Parathyroid adenoma (tissue), 2 donors: ENCODE data around the gene HSPBAP1.

ENCODE experiments used
- H2AFZ ChIP-seq: fragments of 300-600 bp; sonication (generic); one replicate; pipeline ENCODE4 v1.7.0; 2017; ENCODE audit warnings: antibody characterized with exemption, mild to moderate bottlenecking
- H3K27ac ChIP-seq: fragments of 300-600 bp; sonication (generic); one replicate; pipeline ENCODE4 v1.7.0; 2017
- H3K27me3 ChIP-seq: fragments of 300-600 bp; sonication (generic); one replicate; pipeline ENCODE4 v1.7.0; 2017; ENCODE audit warnings: low read length; ENCODE audit not compliant: control insufficient read depth, insufficient read depth
- H3K36me3 ChIP-seq: fragments of 300-600 bp; sonication (generic); one replicate; pipeline ENCODE4 v1.7.0; 2017; ENCODE audit warnings: low read length; ENCODE audit not compliant: control insufficient read depth, insufficient read depth
- H3K4me1 ChIP-seq: fragments of 300-600 bp; sonication (generic); one replicate; pipeline ENCODE4 v1.7.0; 2017; ENCODE audit warnings: control low read depth
- H3K4me2 ChIP-seq: fragments of 300-600 bp; sonication (generic); one replicate; pipeline ENCODE4 v1.7.0; 2017; ENCODE audit warnings: low read length
- H3K4me3 ChIP-seq: fragments of 300-600 bp; sonication (generic); one replicate; pipeline ENCODE4 v1.7.0; 2017; ENCODE audit warnings: low read depth, low read length
- H3K79me2 ChIP-seq: fragments of 300-600 bp; sonication (generic); one replicate; pipeline ENCODE4 v1.7.0; 2017; ENCODE audit warnings: control low read depth
- H3K9ac ChIP-seq: fragments of 300-600 bp; sonication (generic); one replicate; pipeline ENCODE4 v1.7.0; 2017; ENCODE audit warnings: mild to moderate bottlenecking
- H3K9me3 ChIP-seq: fragments of 300-600 bp; sonication (generic); one replicate; pipeline ENCODE4 v1.7.0; 2017; ENCODE audit warnings: low read length; ENCODE audit not compliant: control insufficient read depth
- TF ChIP-seq, protein P1 (sequence below): fragments of 300-600 bp; sonication (generic); IDR thresholded peaks from one replicate; pipeline ENCODE4 v1.7.0; 2017; ENCODE audit warnings: antibody characterized with exemption, mild to moderate bottlenecking
- donor health status: primary hyperparathyroidism.

Gene HSPBAP1

DNA sequence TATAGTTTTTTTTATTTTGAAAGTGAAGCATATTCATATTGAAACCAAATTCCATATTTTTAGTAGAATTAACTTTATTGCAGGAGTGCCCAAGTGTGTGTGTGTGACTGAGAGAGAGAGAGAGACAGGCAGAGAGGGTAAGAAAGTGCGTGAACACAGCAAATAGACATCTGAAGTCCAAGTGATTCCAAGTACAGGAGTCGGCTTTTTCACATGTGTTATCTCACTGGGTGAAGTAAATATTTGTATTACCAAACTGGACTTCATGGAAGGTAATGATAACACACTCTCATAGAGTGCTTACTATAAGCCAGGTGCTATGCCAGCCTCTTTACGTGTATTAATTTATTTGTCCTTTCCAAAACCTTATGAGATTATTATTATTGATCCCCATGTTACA, 101.0 kb downstream of the HSPBAP1 start:
- Histone ChIP-seq H3K27me3 (no peaks in the 10 kb centered on the region), H3K36me3 (no peaks in the 10 kb centered on the region), H3K9ac (no peak overlapping the region), H3K27ac (no peak overlapping the region), H3K9me3 (no peaks in the 10 kb centered on the region), H3K4me1 (no peaks in the 10 kb centered on the region), H3K4me3 (no peak overlapping the region), H3K79me2 (no peaks in the 10 kb centered on the region), H2AFZ (no peak overlapping the region), H3K4me2 (no peak overlapping the region)
- TF ChIP-seq, protein P1, sequence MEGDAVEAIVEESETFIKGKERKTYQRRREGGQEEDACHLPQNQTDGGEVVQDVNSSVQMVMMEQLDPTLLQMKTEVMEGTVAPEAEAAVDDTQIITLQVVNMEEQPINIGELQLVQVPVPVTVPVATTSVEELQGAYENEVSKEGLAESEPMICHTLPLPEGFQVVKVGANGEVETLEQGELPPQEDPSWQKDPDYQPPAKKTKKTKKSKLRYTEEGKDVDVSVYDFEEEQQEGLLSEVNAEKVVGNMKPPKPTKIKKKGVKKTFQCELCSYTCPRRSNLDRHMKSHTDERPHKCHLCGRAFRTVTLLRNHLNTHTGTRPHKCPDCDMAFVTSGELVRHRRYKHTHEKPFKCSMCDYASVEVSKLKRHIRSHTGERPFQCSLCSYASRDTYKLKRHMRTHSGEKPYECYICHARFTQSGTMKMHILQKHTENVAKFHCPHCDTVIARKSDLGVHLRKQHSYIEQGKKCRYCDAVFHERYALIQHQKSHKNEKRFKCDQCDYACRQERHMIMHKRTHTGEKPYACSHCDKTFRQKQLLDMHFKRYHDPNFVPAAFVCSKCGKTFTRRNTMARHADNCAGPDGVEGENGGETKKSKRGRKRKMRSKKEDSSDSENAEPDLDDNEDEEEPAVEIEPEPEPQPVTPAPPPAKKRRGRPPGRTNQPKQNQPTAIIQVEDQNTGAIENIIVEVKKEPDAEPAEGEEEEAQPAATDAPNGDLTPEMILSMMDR: no peak

DNA sequence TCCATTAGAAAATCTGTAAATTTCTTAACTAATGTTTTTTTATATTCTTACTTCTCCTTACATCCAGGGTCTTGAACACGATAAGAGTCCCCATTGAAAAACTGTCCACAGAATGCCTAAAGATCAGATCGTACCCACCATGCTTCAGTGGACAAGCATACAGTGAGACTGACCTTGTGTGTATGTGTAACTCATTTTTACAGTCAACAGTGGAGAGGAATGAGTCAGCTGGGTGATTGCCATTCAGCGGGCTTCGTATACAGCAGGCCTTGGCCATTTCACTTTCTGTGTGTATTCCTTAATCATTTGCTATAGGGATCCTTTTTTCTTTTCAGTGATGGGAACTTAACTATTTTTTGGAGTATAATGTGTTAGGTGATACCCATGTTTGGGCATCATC, 102.4 kb downstream of the HSPBAP1 start:
- Histone ChIP-seq H3K36me3 (no peaks in the 10 kb centered on the region), H3K79me2 (no peaks in the 10 kb centered on the region), H2AFZ (no peak overlapping the region), H3K4me3 (no peak overlapping the region), H3K4me2 (no peak overlapping the region), H3K9ac (no peak overlapping the region), H3K27ac (no peak overlapping the region), H3K27me3 (no peaks in the 10 kb centered on the region), H3K4me1 (no peaks in the 10 kb centered on the region), H3K9me3 (no peaks in the 10 kb centered on the region)
- TF ChIP-seq, protein P1: no peak

DNA sequence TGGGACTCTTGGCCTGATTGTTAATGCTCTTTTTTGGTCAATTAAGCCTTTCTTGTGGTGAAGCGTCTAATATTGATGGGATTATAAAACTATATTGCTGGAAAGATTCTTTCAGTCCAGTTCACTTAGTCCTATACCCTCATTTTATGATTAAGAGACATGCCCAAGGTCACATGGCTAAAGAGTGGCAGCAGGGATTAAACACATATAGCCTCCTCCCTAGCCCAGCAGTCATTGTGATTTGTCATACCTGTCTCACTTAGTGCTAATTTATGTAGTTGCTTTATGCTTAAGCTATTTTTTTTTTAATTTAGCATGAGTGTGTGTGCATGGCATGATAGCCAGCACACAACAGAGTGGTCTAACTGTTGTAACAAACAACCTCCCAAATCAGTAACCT, 103.5 kb downstream of the HSPBAP1 start:
- Histone ChIP-seq H3K27me3 (no peaks in the 10 kb centered on the region), H3K4me1 (no peaks in the 10 kb centered on the region), H3K4me2 (no peak overlapping the region), H2AFZ (no peak overlapping the region), H3K4me3 (no peak overlapping the region), H3K36me3 (no peaks in the 10 kb centered on the region), H3K9ac (no peak overlapping the region), H3K9me3 (no peaks in the 10 kb centered on the region), H3K27ac (no peak overlapping the region), H3K79me2 (no peaks in the 10 kb centered on the region)
- TF ChIP-seq, protein P1: no peak
